NCI-H69 (cell line): Measurements from ENCODE around the gene SLC12A5.
"Not testable (repeated sequence)": the region's sequence is repeated elsewhere in the genome, so short reads cannot be mapped to it uniquely, and the experiment has no call there.

Experiments used
- DNase-seq: peaks from one replicate; lab custom pipeline; 2025; lab: John Stamatoyannopoulos, UW

Gene SLC12A5

GRCh38 chr20:46028772-46029371 is at the start of gene SLC12A5:
Gene SLC12A5 (plus strand): TSS chr20:46029215. CDS start chr20:46029345, 130 bp downstream.
- DNase-seq = no peak

DNA sequence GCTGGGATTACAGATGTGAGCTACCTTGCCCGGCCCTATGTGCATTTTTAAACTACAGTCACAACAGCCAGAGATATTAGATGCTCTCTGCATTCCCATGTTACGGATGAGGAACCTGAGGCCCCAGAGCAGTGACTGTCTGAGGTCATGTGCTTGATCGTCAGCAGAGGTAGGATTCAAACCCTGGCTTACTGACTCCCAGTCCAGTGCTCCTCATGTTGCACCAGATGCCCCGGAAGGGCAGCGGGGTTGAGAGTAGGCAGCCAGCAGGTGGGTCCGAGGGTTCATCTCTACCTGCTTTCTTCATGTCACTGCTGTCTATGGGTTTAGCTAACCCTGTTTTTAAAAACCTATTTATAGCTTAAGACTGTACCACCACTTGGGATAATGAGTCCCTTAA is 47.8 kb upstream of the SLC12A5 start:
- DNase-seq = no peak

DNA sequence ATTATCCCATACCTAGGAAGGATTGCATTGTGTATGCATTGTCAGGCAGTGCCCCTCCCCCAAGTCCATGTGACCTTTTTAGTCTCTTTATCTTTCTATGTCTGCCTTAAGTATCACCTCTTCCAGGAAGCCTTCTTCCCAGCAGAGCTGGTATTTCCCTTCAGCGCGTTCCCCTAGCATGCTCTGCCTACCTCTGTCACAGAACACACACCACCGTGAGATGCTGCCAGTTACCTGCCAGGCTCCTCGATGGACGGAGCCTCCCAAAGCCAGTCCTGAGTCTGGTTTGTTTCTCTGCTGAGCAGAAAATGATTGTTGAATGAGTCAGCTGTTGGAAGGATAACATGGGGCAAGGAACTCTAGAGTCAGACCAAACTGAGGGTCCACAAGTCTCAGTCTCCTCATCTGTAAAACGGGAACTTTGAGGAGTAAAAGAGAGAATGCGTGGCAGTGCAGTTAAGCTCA is 45.7 kb upstream of the SLC12A5 start:
- DNase-seq = no peak

- DNase-seq = no peak
These were observed 43.4 kb upstream of the SLC12A5 start for GRCh38 chr20:45985573-45985972.

DNA sequence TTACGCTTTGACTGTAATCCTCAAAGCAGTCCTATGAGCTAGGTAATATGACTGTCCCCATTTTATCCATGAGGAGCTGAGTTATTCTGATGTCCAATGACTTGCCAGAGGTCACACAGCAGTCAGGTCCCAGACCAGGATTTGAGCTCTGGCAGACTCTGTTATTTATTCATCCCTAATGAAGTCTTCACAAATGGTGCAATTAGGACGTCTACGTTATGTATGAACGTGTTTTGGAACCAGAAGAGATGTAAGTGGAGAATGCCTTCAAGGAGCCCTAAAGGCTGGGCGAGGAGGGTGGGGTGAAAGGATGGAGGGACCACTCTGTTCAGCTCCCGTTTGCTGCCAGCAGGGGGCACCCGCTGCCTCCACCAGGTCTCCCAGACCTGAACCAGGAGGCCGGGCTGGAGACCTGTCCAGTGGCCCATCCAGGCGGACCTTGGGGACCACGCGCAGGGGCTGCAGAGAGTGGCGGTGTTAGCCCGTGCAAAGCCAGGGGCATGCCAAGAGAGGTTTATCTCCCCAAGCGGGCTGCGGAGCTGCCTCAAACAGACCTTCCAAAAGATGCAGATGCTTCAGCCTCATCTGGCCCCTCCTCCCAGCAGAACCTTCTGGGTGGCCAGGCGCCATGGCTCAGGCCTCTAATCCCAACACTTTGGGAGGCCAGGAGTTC is 41.8 kb upstream of the SLC12A5 start:
- peak; percentile 62 for DNase-seq

DNA sequence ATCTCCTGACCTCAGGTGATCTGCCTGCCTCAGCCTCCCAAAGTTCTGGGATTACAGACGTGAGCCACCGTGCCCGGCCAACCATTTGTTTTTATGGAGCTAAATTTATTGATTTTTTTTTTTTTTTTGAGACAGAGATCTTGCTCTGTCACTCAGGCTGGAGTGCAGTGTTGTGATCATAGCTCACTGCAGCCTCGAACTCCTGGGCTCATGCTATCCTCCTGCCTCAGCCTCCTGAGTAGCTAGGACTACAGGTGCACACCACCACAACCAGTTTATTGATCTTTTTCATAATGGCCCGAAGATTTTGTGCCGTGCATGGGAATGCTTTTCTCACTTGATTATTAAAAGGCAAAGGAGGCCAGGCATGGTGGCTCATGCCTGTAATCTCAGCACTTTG is 40.2 kb upstream of the SLC12A5 start:
- DNase-seq = not testable (repeated sequence)

DNA sequence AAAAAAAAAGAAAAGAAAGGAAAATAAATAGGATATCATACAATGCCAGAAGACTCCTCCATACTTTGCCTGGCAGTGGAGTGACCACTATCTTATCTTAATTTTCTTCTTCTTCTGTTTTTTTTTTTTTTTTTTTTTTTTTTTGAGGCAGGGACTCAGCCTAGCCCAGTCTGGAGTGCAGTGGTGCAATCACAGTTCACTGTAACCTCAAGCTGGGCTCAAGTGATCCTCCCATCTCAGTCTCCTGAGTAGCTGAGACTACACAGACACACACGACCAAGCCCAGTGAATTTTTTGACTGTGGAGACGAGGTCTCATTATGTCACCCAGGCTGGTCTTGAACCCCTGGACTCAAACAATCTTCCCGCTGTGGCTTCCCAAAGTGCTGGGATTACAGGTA is 37.4 kb upstream of the SLC12A5 start:
- no peak for DNase-seq

DNA sequence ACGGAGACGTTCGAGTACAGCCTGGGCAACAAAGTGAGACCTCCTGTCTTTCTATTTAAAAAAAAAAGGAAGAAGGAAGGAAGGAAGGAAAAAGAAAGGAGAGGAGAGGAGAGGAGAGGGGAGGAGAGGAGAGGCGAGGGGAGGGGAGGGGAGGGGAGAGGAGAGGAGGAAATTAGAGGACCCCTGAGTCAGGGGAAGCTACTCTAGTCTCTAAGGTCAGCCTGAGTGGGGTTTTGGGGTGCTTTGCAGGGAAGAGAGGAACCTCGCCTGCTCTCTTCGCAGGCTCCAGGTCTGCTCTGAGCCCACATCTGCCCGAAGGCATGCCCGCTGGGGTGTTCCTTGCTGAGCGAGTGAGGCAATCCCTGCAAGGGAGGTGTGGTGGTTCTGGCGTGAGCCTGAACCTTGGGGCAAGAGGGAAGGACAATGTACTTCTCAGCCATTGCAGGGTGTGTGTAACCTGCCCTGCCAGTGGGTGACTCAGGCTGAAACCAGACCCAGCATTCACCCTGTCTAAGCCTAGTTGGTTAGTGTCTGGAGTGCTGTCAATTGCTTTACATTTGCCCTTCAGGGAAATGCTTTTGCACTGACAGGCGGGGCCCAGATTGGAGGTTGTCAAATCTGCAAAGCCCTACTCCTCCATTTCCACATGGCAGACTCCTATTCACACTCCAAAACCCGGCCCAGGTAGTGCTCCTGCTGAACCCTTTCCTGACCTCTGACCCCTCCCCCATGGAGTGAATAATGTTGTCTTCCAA is 35.6 kb upstream of the SLC12A5 start:
- peak; percentile 49 for DNase-seq

DNA sequence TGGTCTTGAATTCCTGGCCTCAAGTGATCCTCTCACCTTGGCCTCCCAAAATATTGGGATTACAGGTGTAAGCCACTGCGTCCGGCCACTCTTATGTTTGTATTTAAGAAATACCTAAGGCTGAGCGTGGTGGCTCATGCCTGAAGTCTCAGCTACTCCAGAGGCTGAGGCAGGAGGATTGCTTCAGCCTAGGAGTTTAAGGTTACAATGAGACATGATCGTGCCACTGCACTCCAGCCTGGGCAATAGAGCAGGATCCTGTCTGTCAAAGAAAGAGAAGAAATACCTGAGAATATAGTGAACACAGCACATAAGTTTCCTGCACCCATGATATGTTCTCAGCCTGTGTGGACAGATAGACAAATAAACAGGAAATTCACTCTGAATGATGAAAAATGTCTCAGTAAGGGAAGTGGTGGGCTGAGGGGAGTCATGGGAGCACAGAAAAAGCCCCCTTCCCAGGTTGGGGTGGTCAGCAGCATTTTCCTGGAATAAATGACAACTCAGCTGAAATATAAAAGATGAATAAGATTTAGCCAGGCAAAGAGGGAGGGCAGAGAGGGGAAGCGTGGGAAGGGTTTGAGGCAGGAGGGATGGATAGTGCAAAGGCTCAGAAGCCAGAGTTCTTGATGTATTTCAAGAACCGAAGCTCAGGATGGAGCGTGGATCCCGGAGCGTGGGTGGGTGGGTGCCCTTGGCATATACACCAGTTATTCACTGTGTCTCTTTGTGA is 34.1 kb upstream of the SLC12A5 start:
- no peak for DNase-seq

DNA sequence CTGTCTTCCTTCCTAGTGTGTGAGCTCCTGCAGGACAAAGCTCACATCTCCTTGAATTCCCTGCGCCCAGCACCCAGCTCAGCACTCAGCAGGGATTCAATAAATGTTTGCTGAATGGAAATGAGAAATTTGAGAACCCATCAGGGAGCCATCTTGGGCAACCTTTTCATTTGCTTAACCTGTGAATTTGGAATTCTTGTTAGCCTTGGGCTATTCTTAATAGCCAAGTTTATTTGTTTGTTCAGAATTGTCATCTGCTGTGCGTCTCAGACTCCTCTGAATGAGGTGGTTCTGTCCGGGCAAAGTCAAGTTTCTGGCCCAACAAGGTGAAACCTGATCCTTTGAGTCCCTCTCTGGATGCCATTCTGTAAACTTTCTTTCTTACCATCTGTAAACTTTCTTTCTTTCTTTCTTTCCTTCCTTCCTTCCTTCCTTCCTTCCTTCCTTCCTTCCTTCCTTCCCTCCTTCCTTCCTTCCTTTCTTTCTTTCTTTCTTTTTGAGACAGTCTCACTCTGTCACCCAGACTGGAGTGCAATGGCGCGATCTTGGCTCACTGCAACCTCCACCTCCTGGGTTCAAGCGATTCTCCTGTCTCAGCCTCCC is 33.4 kb upstream of the SLC12A5 start:
- peak; percentile 57 for DNase-seq

DNA sequence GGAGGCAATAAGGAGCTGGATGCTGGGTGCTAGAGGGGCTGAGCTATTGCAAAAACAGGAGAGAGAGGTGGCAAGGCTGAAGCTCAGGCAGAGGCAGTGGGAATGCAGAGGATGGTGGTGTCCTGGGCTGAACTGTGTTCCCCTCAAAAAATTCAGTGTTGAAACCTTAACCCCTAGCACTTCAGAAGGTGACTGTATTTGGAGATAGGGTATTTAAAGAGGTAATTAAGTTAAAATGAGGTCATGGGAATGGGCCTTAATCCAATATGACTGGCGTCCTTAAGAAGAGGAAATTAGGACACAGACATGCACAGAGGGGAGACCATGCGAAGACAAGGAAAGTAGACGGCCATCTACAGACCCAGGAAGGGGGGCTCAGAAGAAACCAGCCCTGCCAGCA is 31.8 kb upstream of the SLC12A5 start:
- DNase-seq = no peak

GRCh38 chr20:45998337-45998736 is 30.7 kb upstream of the SLC12A5 start:
- DNase-seq = no peak

DNA sequence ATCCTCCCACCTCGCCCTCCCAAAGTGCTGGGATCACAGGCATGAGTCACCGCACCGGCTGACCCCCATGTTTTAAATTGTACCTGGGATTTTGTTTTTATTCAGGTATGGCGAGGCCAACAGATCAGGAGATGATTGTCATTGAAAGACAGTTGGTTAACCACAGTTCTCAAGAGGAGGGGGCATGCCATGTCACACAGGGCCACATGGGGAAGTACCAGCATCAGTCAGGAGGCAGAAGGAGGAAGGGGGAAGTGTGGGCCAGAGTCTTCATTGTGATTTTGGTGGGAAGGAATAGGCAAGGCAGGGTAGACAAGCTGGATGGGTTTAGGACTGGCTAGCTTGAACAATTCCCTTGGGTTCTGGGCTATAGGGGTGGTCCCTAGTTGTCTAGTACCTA is 30.3 kb upstream of the SLC12A5 start:
- no peak for DNase-seq

DNA sequence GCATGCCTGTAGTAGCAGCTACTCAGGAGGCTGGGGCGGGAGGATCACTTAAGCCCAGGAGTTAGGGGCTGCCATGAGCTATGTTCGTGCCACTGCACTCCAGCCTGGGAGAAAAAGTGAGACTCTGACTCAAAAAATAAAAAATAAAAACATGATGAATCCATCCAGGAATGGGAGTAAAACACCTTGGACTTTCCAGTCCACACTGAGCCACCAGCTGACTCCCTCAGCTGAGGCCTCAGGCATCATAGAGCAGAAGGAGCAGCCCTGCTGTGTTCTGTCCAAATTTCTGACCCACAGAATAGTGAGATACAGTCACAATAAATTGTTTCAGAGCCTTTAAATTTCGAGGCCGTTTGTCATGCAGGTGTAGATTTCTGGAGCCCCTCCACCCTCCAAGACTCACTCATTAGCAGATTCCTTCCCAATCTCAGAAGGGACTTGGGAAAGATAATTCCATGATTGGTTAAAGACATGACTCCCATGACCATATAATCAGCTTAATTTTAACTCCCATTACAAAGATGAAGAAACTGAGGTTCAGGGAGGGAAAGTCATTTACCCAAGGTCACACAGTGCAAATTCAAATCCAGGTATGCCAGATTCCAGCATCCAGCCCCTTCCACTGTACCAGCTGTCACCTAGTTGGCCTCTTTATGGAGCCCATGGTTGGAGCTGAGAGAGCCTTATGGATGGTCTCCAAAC is 29.3 kb upstream of the SLC12A5 start:
- no peak for DNase-seq

DNA sequence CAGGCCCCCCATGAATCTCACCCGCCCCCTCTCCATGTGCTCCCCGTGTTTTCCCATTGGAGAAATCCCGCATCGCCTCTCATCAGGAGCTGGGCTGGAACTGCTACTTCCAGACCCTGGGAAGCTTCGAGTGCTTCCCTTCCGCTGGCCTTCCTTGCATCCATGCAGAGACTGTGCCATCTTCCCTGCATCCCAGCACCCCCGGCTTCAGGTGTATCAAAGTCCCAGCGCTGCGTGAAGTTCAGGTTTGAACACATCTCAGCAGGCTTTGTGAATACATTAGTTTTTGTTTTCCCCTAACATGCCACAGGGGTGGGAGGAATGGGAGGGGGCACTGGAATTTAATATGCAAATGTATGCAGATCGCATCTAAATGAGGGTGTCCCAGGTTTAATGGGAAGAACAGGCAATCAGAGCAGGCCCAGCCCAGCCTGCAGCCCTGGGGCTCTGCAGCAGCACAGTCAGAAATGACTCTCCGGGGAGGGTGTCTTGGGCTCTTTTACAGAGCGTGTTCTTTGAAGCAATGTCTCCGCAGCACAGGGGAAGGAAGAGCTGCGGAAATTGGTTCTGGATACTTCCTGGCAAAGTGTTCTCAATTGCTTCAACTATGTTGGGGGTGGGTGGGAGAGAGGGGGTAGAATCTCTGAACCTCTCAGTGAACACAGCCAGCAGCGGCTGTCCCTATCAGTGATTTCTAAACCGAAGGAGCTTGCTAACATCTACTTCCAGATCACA is 28.6 kb upstream of the SLC12A5 start:
- no peak for DNase-seq

DNA sequence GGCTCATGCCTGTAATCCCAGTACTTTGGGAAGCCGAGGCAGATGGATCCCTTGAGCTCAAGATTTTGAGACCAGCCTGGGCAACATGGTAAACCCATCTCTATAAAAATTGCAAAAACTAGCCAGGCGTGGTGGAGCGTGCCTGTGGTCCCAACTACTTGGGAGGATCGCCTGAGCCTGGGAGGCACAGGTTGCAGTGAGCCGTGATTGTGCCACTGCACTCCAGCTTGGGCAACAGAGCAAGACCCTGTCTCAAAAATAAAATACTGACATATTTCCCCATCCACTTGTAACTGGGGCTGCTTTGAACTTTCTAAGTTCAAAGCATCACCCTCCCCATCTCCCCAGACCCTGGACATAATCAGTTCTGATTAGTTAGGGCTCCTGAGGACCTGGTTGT is 27.5 kb upstream of the SLC12A5 start:
- DNase-seq = no peak

GRCh38 chr20:46002008-46002407 is 27.0 kb upstream of the SLC12A5 start:
- no peak for DNase-seq

- no peak for DNase-seq
These were observed 24.8 kb upstream of the SLC12A5 start for GRCh38 chr20:46004187-46004586.

GRCh38 chr20:46004889-46005473 is 24.0 kb upstream of the SLC12A5 start:
- DNase-seq = peak; percentile 79

DNA sequence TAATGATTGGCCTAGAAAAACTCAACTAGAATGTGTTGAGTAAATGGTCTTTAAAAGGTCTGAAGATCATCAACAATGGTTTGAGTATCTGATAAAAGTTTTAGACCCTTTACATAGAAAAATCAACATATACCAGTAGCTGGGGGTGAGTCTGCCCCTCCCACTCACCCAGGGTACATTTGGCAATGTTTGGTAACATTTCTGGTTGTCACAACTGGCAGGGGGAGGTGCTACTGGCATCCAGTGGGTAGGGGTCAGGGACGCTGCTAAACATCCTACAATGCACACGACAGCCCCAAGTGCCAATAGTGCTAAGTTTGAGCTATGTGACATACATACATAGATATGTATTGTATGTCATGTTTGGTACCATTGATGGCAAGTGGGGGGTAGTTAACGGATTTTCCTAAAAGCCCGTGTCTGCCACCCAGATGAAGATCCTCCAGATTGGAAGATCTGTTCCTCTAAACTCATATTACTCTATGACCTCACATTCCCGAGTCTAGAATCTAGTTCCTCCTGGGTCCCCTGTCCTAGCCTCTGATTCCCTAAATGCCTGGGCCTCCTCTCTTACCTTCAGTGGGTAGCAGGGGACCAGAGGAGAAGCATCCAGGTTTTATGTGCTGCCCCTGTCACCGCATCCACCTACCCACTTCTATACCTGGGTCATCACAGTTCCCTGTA is 22.9 kb upstream of the SLC12A5 start:
- no peak for DNase-seq
